K562 (cell line): Measurements from ENCODE around the gene ERFL. TPM values are rescaled to one million over a fixed set of nuclear protein-coding genes. Genes with fewer than 3 reads are reported as not detected.

ENCODE experiments used
- BHLHE40 ChIP-seq: IDR thresholded peaks from 2 replicates; pipeline ENCODE4 v1.6.1; 2011; ENCODE audit warnings: low read length, improper control_type of control experiment
- ETV5 ChIP-seq: sonication (generic); formaldehyde crosslinking; IDR thresholded peaks from 2 replicates; pipeline ENCODE4 v1.4.0; 2020; ENCODE audit warnings: low read depth, mild to moderate bottlenecking, missing genetic modification reagents
- GTF2A2 ChIP-seq: IDR thresholded peaks from 2 replicates; pipeline ENCODE4 v1.6.1; 2016; ENCODE audit warnings: mild to moderate bottlenecking, missing genetic modification characterization, missing compliant biosample characterization
- MEIS2 ChIP-seq: fragments of 450-650 bp; IDR thresholded peaks from 2 replicates; pipeline ENCODE4 v1.6.1; 2014; ENCODE audit warnings: mild to moderate bottlenecking; ENCODE audit not compliant: partially characterized antibody
- NFIC ChIP-seq: fragments of 450-650 bp; IDR thresholded peaks from 2 replicates; pipeline ENCODE4 v1.6.1; 2017; ENCODE audit warnings: mild to moderate bottlenecking, inconsistent platforms
- ZNF197 ChIP-seq: fragments of 200-800 bp; sonication (Bioruptor generic); IDR thresholded peaks from 2 replicates; pipeline ENCODE4 v1.6.1; 2016; ENCODE audit warnings: low read depth, missing genetic modification characterization, missing compliant biosample characterization
- ZNF436 ChIP-seq: fragments of 250-450, 450-650 bp; sonication (Bioruptor Pico); formaldehyde crosslinking; IDR thresholded peaks from 2 replicates; pipeline ENCODE4 v1.7.0; 2020; ENCODE audit warnings: mild to moderate bottlenecking
- ZNF639 ChIP-seq, 2 experiments: fragments of 200-800 bp in 1 of 2; sonication (Bioruptor generic) in 1 of 2; sonication (generic) in 1 of 2; formaldehyde crosslinking in 1 of 2; IDR thresholded peaks in 1 of 2; conservative IDR thresholded peaks in 1 of 2; 2 replicates each; pipeline versions ENCODE4 v1.5.0 to v1.6.1; 2016 to 2020; ENCODE audit warnings: missing compliant biosample characterization in 1 of 2, missing genetic modification characterization in 1 of 2, missing genetic modification reagents in 1 of 2
- ZNF75A ChIP-seq: fragments of 450-650 bp; formaldehyde crosslinking; IDR thresholded peaks from 2 replicates; pipeline ENCODE4 v1.4.0; 2020; ENCODE audit warnings: mild to moderate bottlenecking
- polyA plus RNA-seq, 8 experiments: library from polyadenylated mRNA; depleted of rRNA in 4 of 8; stranded (reverse) in 5 of 8; unstranded in 3 of 8; fragments of >200 nt; fragmentation: Nextera tagmentation in 2 of 8; fragmentation: Illumina TruSeq in 1 of 8; extraction: Ambion mirVana in 2 of 8; extraction: Trizol in 1 of 8; gene quantifications; 2 replicates each; pipeline versions ENCODE4 v1.2.1 to v1.2.3, GENCODE V29; 2011 to 2014; ENCODE audit warnings: inconsistent platforms in 1 of 8, missing spikeins in 1 of 8
- total RNA-seq, 7 experiments: library from RNA; depleted of rRNA in 6 of 7; stranded (reverse); fragments of >200 nt in 6 of 7; fragmentation: Illumina TruSeq in 2 of 7; extraction: Trizol in 2 of 7; gene quantifications; 2 replicates each; pipeline versions ENCODE4 v1.2.1 to v1.2.3, GENCODE V29; 2011 to 2021; ENCODE audit warnings: low replicate concordance in 1 of 7
- TF ChIP-seq, protein P1 (sequence below), 2 experiments: fragments of 450-650 bp; formaldehyde crosslinking in 1 of 2; IDR thresholded peaks; 2 replicates each; pipeline versions ENCODE4 v1.4.0 to v1.6.1; 2014 to 2020; ENCODE audit warnings: mild to moderate bottlenecking in 2 of 2, borderline replicate concordance in 1 of 2, low read depth in 1 of 2
- TF ChIP-seq, protein P2 (sequence below): sonication (generic); formaldehyde crosslinking; IDR thresholded peaks from 2 replicates; pipeline ENCODE4 v1.9.0; 2022; ENCODE audit warnings: mild to moderate bottlenecking, missing genetic modification reagents

ERFL gene
- total and polyA plus RNA-seq, 9 of the 15 experiments (the other 6 are each of a cell fraction or from before 2014, with no cell fraction given) = 0.07 to 0.75 (median 0.32) TPM; not detected in 4

DNA sequence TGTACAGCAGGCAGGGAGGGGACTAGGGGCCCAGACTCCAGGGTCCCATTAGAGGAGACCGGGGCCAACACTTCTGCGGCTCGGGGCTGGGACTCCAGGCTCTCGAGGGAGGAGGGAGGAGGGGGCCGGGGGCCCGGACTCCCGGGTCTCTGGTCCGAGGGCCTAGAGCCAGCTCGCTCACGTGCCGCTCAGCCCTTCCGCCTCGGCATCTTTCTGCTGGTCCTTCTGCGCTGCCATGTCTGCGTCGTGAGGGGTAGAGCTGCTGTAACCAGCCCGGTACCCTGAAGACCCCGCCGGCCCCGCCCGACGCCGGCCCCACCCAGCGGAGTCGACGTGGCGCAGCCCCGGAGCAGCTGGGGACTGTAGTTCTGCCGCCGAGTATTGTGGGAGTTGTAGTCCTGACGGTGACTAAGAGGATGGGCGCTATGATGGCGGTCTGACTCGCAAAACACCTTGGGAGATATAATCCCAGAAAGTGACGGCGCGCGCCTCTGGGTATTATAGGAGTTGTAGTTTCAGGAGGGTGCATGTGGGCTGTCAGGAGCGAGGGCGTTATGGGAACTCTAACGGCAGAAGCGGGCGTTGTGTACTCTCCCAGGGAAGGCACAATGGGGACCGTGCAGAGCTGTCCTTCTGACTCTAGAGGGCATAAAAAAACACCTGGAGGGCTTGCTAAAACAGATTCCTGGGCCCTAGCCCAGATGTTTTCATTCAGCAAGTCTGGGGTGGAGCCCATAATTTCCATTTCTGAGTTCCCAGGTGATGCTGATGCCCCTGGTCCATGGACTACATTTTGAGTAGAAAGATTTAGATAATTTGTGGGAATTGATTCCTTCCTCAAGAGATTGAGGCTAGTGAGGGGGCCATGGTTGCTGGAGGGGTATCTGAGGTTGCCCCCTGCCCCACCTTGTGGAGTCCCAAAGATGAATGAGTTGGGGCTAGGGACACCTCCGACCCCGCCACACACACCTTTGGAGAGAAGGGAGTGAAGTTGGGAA is 31.1 kb upstream of the ERFL start, which contains the start of gene RABAC1 (continued):
- TF ChIP-seq ZNF75A (CRISPR knock-in tag) (0 out of 2 replicates have a peak, but pooled peaks have one; percentile 14), BHLHE40 (peak; percentile 70), ZNF436 (no peak), NFIC (peak; percentile 30; the same call in 1 of the 2 replicates), ZNF197 (CRISPR knock-in tag) (peak; percentile 84; the same call in 1 of the 2 replicates), ETV5 (CRISPR knock-in tag) (0 out of 2 replicates have a peak, but pooled peaks have one; percentile 48), ZNF639 (CRISPR knock-in tag; conservative IDR thresholded peaks at IDR 0.05 in 1 of 2, IDR thresholded peaks at IDR 0.05 in 1 of 2) (0 out of 4 replicates have a peak, but pooled peaks of 1 of the 2 experiments have one; percentile 57), MEIS2 (no peak), GTF2A2 (tag) (no peak)
- TF ChIP-seq, protein P1, sequence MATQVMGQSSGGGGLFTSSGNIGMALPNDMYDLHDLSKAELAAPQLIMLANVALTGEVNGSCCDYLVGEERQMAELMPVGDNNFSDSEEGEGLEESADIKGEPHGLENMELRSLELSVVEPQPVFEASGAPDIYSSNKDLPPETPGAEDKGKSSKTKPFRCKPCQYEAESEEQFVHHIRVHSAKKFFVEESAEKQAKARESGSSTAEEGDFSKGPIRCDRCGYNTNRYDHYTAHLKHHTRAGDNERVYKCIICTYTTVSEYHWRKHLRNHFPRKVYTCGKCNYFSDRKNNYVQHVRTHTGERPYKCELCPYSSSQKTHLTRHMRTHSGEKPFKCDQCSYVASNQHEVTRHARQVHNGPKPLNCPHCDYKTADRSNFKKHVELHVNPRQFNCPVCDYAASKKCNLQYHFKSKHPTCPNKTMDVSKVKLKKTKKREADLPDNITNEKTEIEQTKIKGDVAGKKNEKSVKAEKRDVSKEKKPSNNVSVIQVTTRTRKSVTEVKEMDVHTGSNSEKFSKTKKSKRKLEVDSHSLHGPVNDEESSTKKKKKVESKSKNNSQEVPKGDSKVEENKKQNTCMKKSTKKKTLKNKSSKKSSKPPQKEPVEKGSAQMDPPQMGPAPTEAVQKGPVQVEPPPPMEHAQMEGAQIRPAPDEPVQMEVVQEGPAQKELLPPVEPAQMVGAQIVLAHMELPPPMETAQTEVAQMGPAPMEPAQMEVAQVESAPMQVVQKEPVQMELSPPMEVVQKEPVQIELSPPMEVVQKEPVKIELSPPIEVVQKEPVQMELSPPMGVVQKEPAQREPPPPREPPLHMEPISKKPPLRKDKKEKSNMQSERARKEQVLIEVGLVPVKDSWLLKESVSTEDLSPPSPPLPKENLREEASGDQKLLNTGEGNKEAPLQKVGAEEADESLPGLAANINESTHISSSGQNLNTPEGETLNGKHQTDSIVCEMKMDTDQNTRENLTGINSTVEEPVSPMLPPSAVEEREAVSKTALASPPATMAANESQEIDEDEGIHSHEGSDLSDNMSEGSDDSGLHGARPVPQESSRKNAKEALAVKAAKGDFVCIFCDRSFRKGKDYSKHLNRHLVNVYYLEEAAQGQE (IDR thresholded peaks at IDR 0.05; ENCODE audit: borderline replicate concordance) = peak; percentile 14; the same call in 1 of the 2 replicates
- TF ChIP-seq, protein P1 (CRISPR knock-in tag; IDR thresholded peaks at IDR 0.05; ENCODE audit: low read depth) = no peak
- TF ChIP-seq, protein P2, sequence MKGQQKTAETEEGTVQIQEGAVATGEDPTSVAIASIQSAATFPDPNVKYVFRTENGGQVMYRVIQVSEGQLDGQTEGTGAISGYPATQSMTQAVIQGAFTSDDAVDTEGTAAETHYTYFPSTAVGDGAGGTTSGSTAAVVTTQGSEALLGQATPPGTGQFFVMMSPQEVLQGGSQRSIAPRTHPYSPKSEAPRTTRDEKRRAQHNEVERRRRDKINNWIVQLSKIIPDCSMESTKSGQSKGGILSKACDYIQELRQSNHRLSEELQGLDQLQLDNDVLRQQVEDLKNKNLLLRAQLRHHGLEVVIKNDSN (CRISPR knock-in tag) = peak; percentile 7; the same call in 1 of the 2 replicates
